ENCODE measurements around the gene AGFG2. TPM values are rescaled to one million over a fixed set of nuclear protein-coding genes. Genes with fewer than 3 reads are reported as not detected.
A peak's percentile ranks its signal among the peaks of the same experiment; 100 is the strongest.

The AGFG2 gene
- total and polyA plus RNA-seq, 2 of the 4 experiments (the other 2 are of a cell fraction), result 3.0 to 10.0 TPM

DNA sequence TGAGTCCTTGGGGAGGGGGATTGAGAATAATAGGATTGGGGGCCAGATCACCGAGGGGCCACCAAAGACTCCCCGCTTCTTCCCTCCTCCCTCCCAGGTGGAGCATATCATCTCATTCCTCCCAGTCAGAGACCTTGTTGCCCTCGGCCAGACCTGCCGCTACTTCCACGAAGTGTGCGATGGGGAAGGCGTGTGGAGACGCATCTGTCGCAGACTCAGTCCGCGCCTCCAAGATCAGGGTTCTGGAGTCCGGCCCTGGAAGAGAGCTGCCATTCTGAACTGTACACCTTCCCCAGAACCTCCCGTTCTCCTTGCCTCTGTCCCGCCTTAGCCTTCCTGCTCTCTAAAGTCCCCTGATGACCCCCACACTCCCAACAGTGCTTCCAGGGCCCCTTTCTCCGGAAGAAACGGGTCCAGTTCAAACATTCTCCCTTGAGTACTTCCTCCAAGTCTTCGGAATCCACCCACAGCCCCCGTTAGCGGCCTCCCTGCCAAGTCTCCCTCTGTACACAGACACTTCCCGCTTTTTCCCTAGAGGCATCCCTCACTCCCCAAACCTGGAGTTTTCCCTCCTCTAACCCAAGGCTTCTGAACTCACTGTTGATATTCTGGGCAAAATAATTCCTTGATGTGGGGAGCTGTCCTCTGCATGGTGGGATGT lies 51.2 kb downstream of the AGFG2 start:
- Histone ChIP-seq H3K79me1 (ENCODE audit: low read depth in 1 of 2, low read length in 2 of 2) (peaks cover 4 to 9% of the 10 kb centered on the region in 2 experiments; a peak in 2 of 4 replicates), H3K4me3 (ENCODE audit: insufficient read depth, low read depth, low read length) (no peak overlapping the region), H4K5ac (ENCODE audit: low read depth, low read length) (no peak overlapping the region), H4K8ac (ENCODE audit: low read depth in 2 of 2, low read length in 2 of 2) (peak overlapping the region in 1 of 2 experiments; percentile 19; a peak in 1 of 4 replicates), H3K4me2 (ENCODE audit: low read depth, low read length) (no peak overlapping the region), H3K18ac (ENCODE audit: low read depth, low read length) (no peak overlapping the region), H3K36me3 (ENCODE audit: control insufficient read depth, insufficient read depth, low read length) (no peaks in the 10 kb centered on the region), H3K23ac (ENCODE audit: low read depth, low read length) (no peak overlapping the region), H2AFZ (replicated peaks; ENCODE audit: low read length, poor library complexity) (peak overlapping the region; percentile 74), H4K91ac (ENCODE audit: insufficient read depth, low read depth, low read length) (no peak overlapping the region), H3K9me3 (ENCODE audit: control insufficient read depth, insufficient read depth, low read length) (no peaks in the 10 kb centered on the region), H4K20me1 (ENCODE audit: insufficient read depth, low read length) (peaks cover 7% of the 10 kb centered on the region), H3K9ac (ENCODE audit: low read depth, low read length) (no peak overlapping the region), H3K14ac (replicated peaks; ENCODE audit: low read depth, low read length) (no peak overlapping the region), H3K4ac (ENCODE audit: low read depth, low read length) (no peak overlapping the region), H3K27me3 (ENCODE audit: control insufficient read depth, insufficient read depth, low read length) (no peaks in the 10 kb centered on the region), H2BK5ac (ENCODE audit: low read depth, low read length, poor library complexity, severe bottlenecking) (no peak overlapping the region), H3K4me1 (ENCODE audit: control insufficient read depth, insufficient read depth, low read length) (peaks cover 5% of the 10 kb centered on the region; the same call in 1 of the 2 replicates), H2BK15ac (ENCODE audit: low read depth, low read length) (no peak overlapping the region), H2BK20ac (ENCODE audit: low read depth, low read length) (no peak overlapping the region), H3K56ac (ENCODE audit: extremely low read depth, insufficient read depth, low read length) (no peak overlapping the region), H3K27ac (ENCODE audit: insufficient read depth, low read length) (no peak overlapping the region), H3K9me1 (ENCODE audit: insufficient read depth, low read length) (0 out of 2 replicates have a peak, but pooled peaks cover 6% of the 10 kb centered on the region), H2BK120ac (ENCODE audit: low read depth, low read length) (no peak overlapping the region), H2AK9ac (replicated peaks; ENCODE audit: low read depth, low read length, poor library complexity) (no peak overlapping the region), H2AK5ac (ENCODE audit: low read depth, low read length) (no peak overlapping the region)
- intact Hi-C loops (cut with micrococcal nuclease) (no loop called here), in situ Hi-C loops (cut with MboI; ENCODE audit: low sequenced_read_pairs) (loop anchor here (25.0 kb wide), 1 partner anchor 272 kb away; the partner anchor contains the start of genes SLC12A9 and TRIP6), dilution Hi-C loops (cut with HindIII; ENCODE audit: low sequenced_read_pairs, unreplicated experiment) (no loop called here)
- POLR2A ChIA-PET (ENCODE audit: unreplicated experiment), result no interaction called here
- ATAC-seq (ENCODE audit: low read depth), result no peak
- WGBS, 2 experiments (ENCODE audit: extremely low coverage in 2 of 2, insufficient read length in 1 of 2), result 26% methylated on average over 14 of the region's 20 CpGs; no CpG with 5 or more reads in 1 of the 2 experiments
- CTCF ChIA-PET, result no interaction called here
- no peak for DNase-seq
- TF ChIP-seq FOS (IDR thresholded peaks at IDR 0.05; ENCODE audit: low read depth, low read length), result no peak
- TF ChIP-seq BHLHE40 (IDR thresholded peaks at IDR 0.05; ENCODE audit: low read depth, low read length), result no peak
- TF ChIP-seq POLR2A (IDR thresholded peaks at IDR 0.05; ENCODE audit: low read depth, low read length), result no peak
- TF ChIP-seq, protein P1, sequence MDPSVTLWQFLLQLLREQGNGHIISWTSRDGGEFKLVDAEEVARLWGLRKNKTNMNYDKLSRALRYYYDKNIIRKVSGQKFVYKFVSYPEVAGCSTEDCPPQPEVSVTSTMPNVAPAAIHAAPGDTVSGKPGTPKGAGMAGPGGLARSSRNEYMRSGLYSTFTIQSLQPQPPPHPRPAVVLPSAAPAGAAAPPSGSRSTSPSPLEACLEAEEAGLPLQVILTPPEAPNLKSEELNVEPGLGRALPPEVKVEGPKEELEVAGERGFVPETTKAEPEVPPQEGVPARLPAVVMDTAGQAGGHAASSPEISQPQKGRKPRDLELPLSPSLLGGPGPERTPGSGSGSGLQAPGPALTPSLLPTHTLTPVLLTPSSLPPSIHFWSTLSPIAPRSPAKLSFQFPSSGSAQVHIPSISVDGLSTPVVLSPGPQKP (IDR thresholded peaks at IDR 0.05; ENCODE audit: borderline replicate concordance, low read depth, low read length), result no peak
- no peak for TF ChIP-seq RFX5 (IDR thresholded peaks at IDR 0.05; ENCODE audit: low read depth, low read length)
- no peak for TF ChIP-seq CEBPB (IDR thresholded peaks at IDR 0.05; ENCODE audit: low read depth, low read length)
- TF ChIP-seq, protein P2, sequence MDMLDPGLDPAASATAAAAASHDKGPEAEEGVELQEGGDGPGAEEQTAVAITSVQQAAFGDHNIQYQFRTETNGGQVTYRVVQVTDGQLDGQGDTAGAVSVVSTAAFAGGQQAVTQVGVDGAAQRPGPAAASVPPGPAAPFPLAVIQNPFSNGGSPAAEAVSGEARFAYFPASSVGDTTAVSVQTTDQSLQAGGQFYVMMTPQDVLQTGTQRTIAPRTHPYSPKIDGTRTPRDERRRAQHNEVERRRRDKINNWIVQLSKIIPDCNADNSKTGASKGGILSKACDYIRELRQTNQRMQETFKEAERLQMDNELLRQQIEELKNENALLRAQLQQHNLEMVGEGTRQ (IDR thresholded peaks at IDR 0.05; ENCODE audit: low read depth, low read length), result no peak
- TF ChIP-seq MAZ (IDR thresholded peaks at IDR 0.05; ENCODE audit: borderline replicate concordance, low read depth, low read length), result no peak
- no peak for TF ChIP-seq CTCF (conservative IDR thresholded peaks at IDR 0.05; ENCODE audit: low read depth, low read length)
- TF ChIP-seq MAFK (IDR thresholded peaks at IDR 0.05; ENCODE audit: low read depth, low read length), result no peak
- no peak for TF ChIP-seq NFE2L2 (IDR thresholded peaks at IDR 0.05; ENCODE audit: low read depth, low read length)
- BruUV-seq (replicated peaks), result no TSS peak
